ENCODE data around the gene ZFAND4.
"Not testable (repeated sequence)": the region's sequence is repeated elsewhere in the genome, so short reads cannot be mapped to it uniquely, and the experiment has no call there.

Gene ZFAND4

DNA sequence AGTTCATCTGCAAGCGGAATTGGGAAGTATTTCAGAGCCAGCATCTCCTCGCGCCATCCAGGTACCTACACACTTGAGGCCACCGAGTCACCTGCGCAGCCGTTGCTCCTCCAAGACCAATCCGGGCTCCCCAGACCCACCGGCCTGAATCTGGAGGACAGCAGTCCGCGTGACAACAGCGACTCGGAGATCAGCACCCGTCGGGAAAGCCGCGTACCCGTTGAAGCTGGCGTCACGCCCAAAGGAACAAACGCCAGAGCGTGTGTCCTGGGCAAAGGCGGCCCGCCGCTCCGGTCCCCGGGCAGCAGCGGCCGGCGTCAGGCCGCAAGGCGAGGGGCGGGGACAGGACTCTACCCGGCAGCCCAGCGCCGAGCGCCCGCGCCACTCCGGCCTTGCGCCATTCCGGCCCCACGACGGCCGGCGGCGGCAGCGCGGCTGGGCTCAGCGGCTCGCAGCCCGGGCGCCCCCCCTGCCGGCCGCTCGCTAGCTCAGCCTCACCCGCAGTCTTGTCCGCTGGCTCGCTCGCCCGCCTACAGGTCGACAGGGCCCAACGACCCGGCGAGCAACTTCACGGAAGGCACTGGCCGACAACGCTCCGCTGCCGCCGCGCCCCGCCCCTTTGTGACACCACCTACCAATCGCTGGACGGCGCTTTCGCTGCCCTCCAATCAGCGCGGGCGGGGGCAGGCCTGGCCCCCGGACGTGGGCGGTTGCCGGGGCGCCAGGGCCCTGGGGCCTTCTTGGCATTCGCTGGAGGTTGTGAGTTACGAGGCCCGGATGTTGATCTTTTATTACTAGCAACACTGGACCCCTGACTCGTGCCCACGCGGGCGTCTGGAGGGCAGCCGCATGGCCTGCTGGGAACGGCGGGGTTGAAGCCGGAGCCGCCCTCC, at the start of gene ZFAND4:
Gene ZFAND4, minus strand, starts transcription at position 592 of the 893 bp plus-strand sequence. CDS start 9,047 bp downstream, outside the sequence.
- peak; percentile 94 for DNase-seq

DNA sequence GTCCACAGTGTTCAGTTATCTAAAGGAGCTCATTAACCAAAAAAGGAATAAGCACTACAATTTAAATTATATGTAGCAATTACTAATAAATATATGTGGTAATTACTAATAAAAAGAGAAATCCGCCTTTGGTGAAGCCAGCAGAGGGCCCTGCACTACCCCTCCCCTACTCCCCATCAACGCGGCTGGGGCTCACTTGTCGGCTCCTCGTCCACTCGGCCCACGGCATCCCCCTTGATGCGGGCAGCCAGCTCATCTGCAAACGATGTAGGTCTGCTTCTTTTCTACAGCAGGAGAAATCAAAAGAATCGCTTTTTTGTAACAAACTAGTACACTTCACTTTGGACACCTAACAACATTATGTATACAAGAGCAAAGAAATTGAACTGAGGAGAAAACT, 48.9 kb upstream of the ZFAND4 start:
- not testable (repeated sequence) for DNase-seq

DNA sequence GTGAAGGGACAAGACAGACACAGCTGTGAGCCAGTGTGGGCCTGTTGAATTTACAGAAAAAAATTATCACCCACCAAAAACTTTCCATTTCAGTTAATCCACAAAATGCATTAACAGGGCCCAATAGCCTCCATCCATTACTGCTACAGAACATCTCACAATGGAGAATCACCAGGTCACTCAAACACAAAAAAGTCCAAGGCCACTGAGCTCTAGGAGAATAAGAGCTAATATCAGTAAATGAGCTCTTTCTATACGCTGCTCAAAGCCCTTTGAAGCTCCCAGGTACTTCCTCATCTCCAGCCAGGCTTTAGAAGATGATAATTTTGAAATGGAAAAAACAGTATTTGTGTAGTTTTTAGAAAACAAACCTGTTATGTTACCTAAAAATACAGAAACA, 45.1 kb upstream of the ZFAND4 start:
- not testable (repeated sequence) for DNase-seq

DNA sequence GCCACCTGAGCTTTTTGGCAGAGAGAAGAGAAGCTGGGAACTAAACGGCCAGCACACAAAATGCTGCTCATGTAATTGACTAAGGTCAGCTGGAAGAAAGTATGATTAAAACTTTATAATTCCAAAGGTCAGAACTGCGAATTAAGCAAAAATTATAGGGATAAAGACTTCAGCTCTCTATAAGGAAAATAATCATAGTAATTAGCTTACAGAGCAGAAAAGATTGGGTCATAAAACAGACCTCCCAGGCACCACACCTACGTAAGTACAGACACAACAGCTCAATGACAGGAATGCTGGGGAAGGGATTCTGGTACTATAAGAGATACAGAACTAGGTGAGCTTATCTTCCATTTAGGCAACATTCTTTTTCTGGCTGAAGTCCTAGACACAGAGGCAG, 44.5 kb upstream of the ZFAND4 start:
- DNase-seq = not testable (repeated sequence)

DNA sequence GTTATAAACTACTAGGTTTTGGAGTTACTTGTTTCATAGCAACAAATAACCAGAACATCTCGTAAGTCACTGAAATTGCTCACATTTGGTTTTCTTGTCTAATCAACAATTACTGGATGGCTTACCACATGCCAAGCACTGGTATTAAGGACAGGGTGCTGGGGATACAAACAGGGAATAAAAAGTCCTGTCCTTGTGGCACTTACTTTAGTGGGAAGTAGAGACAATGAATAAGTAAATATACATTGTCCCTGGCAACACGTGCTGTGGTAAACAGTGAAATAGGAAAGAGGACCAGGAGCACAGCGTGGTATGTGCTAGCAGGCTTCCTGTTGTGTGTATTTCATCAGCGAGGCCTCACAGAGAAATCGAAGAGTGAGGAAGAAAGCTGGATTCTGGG, 38.7 kb upstream of the ZFAND4 start:
- DNase-seq = not testable (repeated sequence)

DNA sequence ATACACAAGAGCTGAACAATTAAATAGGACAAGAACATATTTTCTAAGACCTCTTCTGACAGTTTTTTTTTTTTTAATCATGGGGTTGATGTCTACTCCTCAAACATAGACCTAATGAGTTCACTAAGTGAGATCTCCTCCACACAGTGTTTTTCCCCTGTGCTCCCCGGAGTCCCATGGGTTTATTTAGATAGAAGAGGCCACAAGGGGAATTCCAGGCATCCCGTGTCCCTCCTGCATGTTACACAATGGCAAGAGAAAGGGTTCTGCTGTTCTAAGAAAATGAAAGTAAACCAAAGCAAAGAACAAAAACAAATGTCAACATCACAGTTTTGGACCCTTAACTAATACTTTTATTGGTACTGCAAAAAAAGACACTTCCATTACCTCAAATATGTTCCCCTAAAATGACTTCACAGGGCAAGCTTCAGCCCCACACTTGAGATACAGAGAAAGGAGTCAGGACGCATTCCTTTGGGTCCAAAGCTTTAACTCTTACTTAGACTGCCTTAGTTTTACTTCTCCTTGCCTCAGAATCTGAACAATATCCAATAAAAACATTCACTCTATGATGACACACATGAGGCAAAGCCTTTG, 37.7 kb upstream of the ZFAND4 start:
- DNase-seq = not testable (repeated sequence)

DNA sequence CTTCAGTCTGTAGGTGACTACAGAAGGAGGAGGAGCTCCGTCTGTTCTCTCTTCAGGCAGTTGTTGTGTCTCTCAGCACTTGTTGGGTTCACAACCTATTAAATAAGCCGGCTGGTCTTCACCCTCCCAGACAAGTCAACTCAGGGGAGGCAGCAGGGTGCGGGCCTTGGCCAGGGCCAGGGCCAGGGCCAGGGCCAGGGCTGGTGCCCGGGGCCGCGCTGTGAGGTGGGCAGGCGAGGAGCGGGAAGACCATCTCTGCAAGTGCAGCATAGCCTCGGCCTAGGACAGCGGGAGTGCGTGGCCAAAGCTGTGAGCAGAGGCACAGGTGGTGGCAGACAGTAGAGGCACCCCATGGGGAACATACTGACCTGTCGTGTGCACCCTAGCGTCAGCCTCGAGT, 5.9 kb upstream of the ZFAND4 start:
- not testable (repeated sequence) for DNase-seq

DNA sequence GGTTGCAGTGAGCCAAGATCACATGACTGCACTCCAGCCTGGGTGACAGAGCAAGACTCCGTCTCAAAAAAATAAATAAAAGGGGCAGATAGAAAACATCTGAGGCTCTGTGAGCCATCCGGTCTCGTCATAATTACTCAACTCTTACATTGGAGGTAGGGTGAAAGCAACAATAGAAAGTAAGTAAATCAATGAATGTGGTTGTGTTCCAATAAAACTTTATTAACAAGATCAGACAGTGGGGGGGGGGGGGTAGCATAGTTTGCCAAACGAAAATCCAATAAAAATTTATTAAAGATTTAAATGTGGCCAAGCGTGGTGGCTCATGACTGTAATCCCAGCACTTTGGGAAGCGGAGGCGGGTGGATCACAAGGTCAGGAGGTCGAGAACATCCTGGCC, 2.8 kb upstream of the ZFAND4 start:
- DNase-seq = no peak

DNA sequence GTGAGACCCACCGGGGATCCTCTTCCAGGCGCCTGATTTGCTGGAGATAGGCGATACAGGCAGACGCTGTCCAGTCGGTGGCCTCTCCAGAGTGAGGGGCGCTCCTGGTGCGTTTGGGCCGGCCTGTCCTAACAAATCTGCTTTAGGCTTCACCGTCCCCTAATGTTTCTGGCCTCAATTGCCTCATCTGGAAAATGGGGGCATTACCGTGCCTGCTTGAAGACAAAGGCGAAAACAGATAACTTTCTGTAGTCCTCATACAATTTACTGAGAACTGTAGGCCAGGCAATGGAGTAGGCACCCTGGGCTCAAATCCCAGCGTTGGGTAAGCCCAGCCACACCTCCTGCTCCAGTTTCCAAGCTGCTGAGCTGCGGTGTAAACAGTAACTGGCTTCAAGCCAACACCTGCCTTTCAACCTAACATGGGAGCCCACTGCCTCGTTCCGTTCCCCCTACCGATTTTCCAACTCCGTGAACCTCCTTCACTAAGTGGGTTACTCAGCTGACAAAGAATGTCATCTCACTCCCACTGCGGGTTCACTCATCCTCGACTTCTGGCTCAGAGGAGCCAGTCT, 589 bp upstream of the ZFAND4 start:
- no peak for DNase-seq

DNA sequence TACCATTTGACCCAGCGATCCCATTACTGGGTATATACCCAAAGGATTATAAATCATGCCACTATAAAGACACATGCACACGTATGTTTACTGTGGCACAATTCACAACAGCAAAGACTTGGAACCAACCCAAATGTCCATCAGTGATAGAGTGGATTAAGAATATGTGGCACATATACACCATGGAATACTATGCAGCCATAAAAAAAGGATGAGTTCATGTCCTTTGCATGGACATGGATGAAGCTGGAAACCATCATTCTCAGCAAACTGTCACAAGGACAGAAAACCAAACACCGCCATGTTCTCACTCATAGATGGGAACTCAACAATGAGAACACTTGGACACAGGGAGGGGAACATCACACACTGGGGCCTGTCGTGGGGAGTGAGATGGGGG, 1.3 kb downstream of the ZFAND4 start:
- not testable (repeated sequence) for DNase-seq

DNA sequence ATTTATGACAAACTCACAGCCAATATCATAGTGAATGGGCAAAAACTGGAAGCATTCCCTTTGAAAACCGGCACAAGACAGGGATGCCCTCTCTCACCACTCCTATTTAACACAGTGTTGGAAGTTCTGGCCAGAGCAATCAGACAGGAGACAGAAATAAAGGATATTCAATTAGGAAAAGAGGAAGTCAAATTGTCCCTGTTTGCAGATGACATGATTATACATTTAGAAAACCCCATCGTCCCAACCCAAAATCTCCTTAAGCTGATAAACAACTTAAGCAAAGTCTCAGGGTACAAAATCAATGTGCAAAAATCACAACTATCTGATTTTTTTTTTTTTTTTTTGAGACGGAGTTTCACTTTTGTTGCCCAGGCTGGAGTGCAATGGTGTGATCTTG, 2.7 kb downstream of the ZFAND4 start:
- not testable (repeated sequence) for DNase-seq

DNA sequence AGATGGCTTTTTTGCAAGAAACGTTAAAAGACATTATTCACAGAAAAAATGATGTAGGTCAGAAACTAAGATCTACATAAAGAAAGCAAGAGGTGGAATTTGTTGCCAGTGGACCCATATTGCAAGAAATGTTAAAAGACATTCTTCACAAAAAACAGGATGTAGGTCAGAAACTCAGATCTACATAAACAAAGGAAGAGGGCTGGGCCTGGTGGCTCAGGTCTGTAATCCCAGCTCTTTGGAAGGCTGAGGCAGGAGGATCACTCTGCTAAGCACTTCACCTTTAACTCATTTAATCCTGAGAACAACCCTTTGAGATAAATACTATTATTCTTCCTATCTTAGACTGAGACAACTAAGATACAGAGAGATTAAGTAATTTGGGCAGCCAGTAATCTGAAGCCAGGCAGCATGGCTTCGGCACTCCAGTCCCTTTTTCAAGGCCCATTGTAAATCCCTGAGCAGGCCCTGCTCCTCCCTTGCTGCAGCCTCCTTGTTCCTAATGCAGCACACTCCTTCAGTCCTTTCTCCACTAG, 11.6 kb downstream of the ZFAND4 start:
- no peak for DNase-seq

DNA sequence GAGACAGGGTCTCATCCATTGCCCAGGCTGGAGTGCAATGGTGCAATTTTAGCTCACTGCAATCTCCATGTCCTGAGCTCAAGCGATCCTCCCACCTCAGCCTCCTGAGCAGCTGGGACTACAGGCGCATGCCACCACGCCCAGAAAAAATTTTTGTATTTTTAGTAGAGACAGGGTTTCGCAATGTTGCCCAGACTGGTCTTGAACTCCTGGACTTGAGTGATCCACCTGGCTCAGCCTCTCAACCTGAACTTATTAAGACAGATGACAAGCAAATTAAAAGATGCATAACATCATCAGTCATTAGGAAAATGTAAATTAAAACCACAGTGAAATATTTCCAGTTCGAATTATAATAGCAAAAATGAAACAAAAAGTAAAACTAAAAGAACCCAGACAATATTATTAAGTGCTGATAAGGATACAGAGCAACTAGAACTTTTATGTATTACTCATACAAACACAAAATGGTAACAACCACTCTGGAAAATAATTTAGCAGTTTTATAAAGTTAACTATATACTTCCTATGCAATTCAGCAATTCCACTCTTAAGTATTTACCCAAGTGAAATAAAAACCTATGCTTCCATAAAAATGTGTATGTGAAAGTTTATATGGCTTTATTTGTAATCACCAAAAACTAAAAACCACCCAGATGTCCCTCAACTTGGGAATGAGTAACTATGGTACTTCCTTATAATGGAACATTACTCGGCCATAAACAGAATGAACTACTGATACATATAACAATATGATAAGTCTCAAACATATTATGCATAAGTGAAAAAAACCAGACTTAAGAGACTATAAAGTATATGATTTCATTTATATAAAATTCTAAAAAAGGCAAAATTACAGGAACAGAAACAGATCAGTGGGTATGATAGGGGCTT, 15.3 kb downstream of the ZFAND4 start:
- no peak for DNase-seq

DNA sequence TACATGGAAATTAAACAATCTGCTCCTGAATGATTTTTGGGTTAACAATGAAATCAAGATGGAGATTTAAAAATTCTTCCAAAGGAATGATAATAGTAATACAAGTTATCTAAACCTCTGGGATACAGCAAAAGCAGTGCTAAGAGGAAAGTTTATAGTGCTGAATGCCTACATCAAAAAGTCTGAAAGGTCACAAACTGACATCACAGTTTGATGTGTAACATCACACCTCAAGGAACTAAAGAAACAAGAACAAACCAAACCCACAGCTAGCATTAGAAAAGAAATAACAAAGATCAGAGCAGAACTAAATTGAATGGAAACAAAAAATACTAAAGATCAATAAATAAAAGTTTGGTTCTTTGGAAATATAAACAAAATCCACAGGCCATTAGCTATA, 17.4 kb downstream of the ZFAND4 start:
- no peak for DNase-seq

DNA sequence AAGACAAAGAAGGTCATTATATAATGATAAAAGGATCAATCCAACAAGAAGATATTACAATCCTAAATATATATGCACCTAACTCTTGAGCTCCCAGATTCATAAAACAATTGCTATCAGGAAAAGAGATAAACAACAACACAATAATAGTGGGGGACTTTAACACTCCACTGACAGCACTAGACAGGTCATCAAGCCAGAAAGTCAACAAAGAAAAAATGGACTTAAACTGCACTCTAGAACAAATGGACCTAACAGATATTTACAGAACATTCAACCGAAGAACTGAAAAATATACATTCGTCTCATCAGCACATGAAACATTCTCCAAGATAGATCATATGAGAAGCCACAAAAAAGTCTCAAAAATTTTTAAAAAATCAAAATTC, 17.8 kb downstream of the ZFAND4 start:
- not testable (repeated sequence) for DNase-seq

DNA sequence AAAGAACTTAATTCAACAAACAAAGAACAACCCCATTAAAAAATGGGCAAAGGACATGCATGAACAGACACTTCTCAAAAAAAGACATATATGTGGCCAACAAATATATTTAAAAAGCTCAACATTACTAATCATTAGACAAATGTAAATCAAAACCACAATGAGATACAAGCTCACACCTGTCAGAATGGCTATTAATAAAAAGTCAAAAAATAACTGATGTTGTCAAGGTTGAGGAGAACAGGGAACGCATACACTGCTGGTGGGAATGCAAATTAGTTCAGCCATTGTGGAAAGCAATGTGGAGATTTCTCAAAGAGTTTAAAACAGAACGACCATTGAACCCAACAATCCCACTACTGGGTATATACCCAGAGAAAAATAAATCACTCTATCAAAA, 19.1 kb downstream of the ZFAND4 start:
- DNase-seq = no peak

DNA sequence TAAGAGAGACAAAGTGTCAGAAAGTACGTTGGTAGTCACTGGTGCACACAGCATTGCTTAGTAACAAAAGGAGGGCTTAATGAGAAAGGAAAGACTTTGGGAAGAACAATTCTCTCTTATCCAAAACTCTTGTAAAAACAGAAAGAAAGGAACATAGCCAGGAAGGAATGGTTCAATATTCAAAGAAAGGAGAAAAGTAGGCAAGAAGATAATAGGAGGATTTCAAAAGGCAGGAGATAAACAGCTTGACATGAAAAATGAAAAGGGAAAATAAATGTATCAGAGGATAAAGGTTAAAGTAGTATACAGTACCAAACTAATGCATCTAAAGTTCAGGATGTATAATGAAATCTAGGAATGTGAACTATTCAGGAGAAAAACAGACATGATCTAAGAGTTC, 20.1 kb downstream of the ZFAND4 start:
- no peak for DNase-seq

DNA sequence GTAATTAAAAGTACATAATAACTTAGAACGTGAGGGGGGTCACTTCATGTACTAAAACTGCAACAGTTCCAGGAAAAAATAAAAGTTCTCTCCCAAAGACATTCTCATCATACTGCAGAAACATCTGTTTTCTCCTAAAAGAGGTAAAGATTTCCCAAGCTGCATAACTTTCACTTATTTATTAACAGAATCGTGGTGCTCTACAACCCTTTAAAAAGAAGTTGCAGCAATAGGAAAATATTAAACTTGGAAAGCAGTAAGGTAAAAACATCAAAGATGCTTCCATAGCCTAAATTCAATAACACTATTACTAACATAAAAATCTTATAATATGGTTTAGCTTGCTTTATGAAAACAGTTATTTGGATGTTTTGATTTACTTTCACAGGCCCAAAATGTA, 23.3 kb downstream of the ZFAND4 start:
- no peak for DNase-seq

DNA sequence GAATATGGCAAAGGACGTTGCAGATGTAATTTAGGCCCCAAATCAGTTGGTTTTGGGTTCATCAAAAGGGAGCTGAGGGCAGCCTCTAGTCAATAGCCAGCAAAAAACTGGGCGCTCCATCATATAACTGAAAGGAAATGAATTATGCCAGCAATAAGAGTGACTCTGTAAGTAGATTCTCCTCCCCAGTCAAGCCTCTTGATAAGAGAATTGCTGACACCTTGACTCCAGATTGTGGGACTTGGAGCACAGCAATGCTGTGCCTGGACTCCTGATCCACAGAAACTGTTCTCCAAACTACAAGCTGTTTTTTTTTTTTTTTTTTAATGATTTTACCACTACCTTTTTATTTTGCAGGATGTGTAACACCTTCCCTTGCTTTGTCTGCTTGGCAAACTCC, 25.5 kb downstream of the ZFAND4 start:
- DNase-seq = no peak

DNA sequence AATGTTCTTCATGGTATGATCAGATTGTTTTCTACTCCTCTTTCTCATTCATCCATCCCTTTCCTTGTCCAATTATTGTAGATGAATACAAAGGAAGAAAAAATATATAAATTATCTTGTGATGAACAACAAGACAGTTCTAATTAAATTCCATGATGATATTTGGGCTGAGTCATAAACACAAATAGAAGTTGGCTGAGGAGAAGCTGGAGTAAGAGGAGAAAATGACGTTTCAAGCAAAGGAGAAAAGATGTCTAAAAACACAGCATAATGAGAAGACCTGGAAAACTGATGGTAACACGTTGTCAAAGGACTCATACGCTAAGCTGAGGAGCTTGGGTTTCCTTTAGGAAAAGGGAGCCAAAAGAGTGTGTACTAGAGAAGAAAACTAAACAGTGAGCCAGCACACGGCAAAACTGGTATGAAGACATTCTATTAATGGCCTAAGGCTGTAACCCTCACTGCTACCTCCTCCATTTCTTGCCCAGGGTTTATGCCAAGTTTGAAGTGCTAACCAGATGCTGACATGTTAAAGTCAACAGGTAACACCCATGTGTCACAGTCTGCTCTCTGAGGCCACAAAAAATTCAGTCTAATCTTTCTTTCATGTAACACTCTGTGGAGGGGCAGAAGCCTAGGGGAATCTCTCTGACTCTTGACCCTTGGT, 26.1 kb downstream of the ZFAND4 start:
- no peak for DNase-seq

DNA sequence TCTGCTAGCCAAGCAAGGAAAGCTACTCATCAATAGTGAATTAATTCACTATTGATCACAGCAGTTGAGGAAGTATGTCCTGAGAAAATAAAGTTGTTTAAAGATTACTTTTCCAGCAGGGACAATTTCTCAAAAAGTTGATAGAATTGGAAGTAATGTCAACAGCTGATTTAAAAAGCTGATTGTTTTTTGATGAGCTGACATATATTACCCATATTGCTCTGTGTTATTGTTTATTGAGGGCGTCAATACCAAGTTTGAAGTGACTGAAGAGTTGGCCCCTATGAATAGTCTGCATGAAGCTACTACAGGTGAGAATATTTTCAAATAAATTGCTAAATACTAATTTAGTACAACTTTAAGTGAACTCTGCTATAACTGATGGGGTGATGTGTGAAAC, 28.0 kb downstream of the ZFAND4 start:
- no peak for DNase-seq

DNA sequence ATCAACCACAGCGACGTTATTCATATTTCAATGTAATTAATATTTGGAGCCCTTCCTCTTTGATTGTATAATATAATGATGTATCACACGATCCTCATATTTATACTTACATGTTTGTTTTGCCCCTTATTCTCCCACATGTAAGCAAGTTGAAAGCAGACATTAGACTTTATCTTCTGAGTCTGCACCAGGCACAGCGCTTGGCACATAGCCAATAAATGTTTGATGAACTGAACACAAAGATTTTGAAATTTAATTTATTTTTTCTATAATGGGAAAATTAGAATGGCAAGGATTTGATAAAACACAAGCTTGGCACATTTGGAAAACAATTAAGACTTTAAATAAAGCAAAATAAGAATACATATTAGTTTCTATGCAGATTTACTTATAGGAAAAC, 31.6 kb downstream of the ZFAND4 start:
- DNase-seq = no peak

Data from activated naive CD4-positive, alpha-beta T cell treated with Interleukin-2 at 50 U/mL for 16 hours (primary cell).